Hepatocyte (in vitro differentiated cells): ENCODE data around the gene DCUN1D2. TPM values are rescaled to one million over a fixed set of nuclear protein-coding genes. Genes with fewer than 3 reads are reported as not detected.

Experiments
- DNase-seq: peaks from one replicate; pipeline ENCODE4 v3.0.0-alpha.2; 2016; ENCODE audit warnings: low spot score
- H2AFZ ChIP-seq: fragments of 200-600 bp; sonication (generic); 2 replicates; pipeline ENCODE4 v1.6.0; 2016; ENCODE audit warnings: antibody characterized with exemption, mild to moderate bottlenecking
- H3K27ac ChIP-seq: fragments of 200-600 bp; sonication (generic); 2 replicates; pipeline ENCODE4 v1.5.1; 2016; ENCODE audit warnings: mild to moderate bottlenecking
- H3K27me3 ChIP-seq: fragments of 200-600 bp; sonication (generic); 2 replicates; pipeline ENCODE4 v1.6.1; 2016
- H3K36me3 ChIP-seq: fragments of 200-600 bp; sonication (generic); replicated peaks from 2 replicates; pipeline ENCODE4 v1.5.1; 2016; ENCODE audit warnings: low read depth; ENCODE audit not compliant: insufficient read depth
- H3K4me1 ChIP-seq: fragments of 200-600 bp; sonication (generic); 2 replicates; pipeline ENCODE4 v1.5.1; 2016; ENCODE audit warnings: mild to moderate bottlenecking, moderate library complexity; ENCODE audit not compliant: insufficient read depth
- H3K4me2 ChIP-seq: fragments of 200-600 bp; sonication (generic); 2 replicates; pipeline ENCODE4 v1.6.0; 2016
- H3K4me3 ChIP-seq: fragments of 200-600 bp; sonication (generic); 2 replicates; pipeline ENCODE4 v1.5.1; 2016; ENCODE audit warnings: mild to moderate bottlenecking
- H3K79me2 ChIP-seq: fragments of 200-600 bp; sonication (generic); 2 replicates; pipeline ENCODE4 v1.6.0; 2017; ENCODE audit warnings: mild to moderate bottlenecking
- H3K9me2 ChIP-seq: fragments of 200-600 bp; sonication (generic); replicated peaks from 2 replicates; pipeline ENCODE4 v1.6.0; 2017; ENCODE audit warnings: mild to moderate bottlenecking; ENCODE audit not compliant: insufficient read depth
- H3K9me3 ChIP-seq: fragments of 200-600 bp; sonication (generic); 2 replicates; pipeline ENCODE4 v1.5.1; 2016; ENCODE audit warnings: low read depth, mild to moderate bottlenecking
- H4K20me1 ChIP-seq: fragments of 200-600 bp; sonication (generic); 2 replicates; pipeline ENCODE4 v1.6.0; 2016; ENCODE audit warnings: mild to moderate bottlenecking; ENCODE audit not compliant: insufficient read depth, poor library complexity, severe bottlenecking
- CTCF ChIP-seq: fragments of 200-600 bp; sonication (generic); IDR thresholded peaks from 2 replicates; pipeline ENCODE4 v1.5.1; 2016; ENCODE audit warnings: antibody characterized with exemption, mild to moderate bottlenecking; ENCODE audit not compliant: poor library complexity
- EZH2 ChIP-seq: fragments of 200-600 bp; sonication (generic); IDR thresholded peaks from 2 replicates; pipeline ENCODE4 v1.6.1; 2016; ENCODE audit warnings: antibody characterized with exemption, mild to moderate bottlenecking, borderline replicate concordance
- EZH2phosphoT487 ChIP-seq: fragments of 200-600 bp; sonication (generic); IDR thresholded peaks from one replicate; pipeline ENCODE4 v1.6.1; 2018; ENCODE audit warnings: antibody characterized with exemption, mild to moderate bottlenecking, low read depth, moderate library complexity; ENCODE audit not compliant: unreplicated experiment, severe bottlenecking
- WGBS: methylation state at CpG from one replicate; pipeline ENCODE4 v1.1.6; 2016; ENCODE audit warnings: low lambda C conversion rate; ENCODE audit errors: missing lambda C conversion rate; 5-methylcytosine and 5-hydroxymethylcytosine counted together
- polyA plus RNA-seq: library from polyadenylated mRNA; unstranded; fragments of >200 nt; fragmentation: Nextera tagmentation; extraction: Ambion mirVana; gene quantifications from 2 replicates; pipeline ENCODE4 v1.2.1, GENCODE V29; 2016
- total RNA-seq: library from RNA; depleted of rRNA; stranded (reverse); fragments of >200 nt; gene quantifications from 2 replicates; pipeline ENCODE4 v1.2.3, GENCODE V29; 2014

DCUN1D2 gene
- total and polyA plus RNA-seq, 2 experiments from 2014 or later, result 8.4 to 10.2 TPM

GRCh38 chr13:113423520-113424163 lies 66.9 kb downstream of the DCUN1D2 start:
- Histone ChIP-seq H3K9me3 (no peaks in the 10 kb centered on the region), H3K4me2 (no peak overlapping the region), H3K27me3 (no peaks in the 10 kb centered on the region), H3K27ac (no peak overlapping the region), H2AFZ (no peak overlapping the region), H4K20me1 (no peaks in the 10 kb centered on the region), H3K4me1 (peaks cover 11% of the 10 kb centered on the region), H3K9me2 (no peaks in the 10 kb centered on the region), H3K79me2 (no peaks in the 10 kb centered on the region), H3K36me3 (no peaks in the 10 kb centered on the region), H3K4me3 (no peak overlapping the region)
- DNase-seq, result no peak
- no peak for TF ChIP-seq CTCF
- TF ChIP-seq EZH2phosphoT487, result no peak
- TF ChIP-seq EZH2, result no peak
- 92% methylated on average over 11 of the region's 11 CpGs for WGBS

- WGBS, result 91% methylated on average over 26 of the region's 26 CpGs
- peaks cover 11% of the 10 kb centered on the region for H3K4me1 ChIP-seq
- H4K20me1 ChIP-seq, result no peaks in the 10 kb centered on the region
- no peaks in the 10 kb centered on the region for H3K27me3 ChIP-seq
- no peaks in the 10 kb centered on the region for H3K9me3 ChIP-seq
- H3K4me2 ChIP-seq, result peak overlapping the region; percentile 45
- no peaks in the 10 kb centered on the region for H3K36me3 ChIP-seq
- H3K27ac ChIP-seq, result peak overlapping the region; percentile 83
- no peaks in the 10 kb centered on the region for H3K9me2 ChIP-seq
- no peak for TF ChIP-seq EZH2
- TF ChIP-seq EZH2phosphoT487, result no peak
- TF ChIP-seq CTCF, result no peak
- no peak overlapping the region for H2AFZ ChIP-seq
- H3K79me2 ChIP-seq, result no peaks in the 10 kb centered on the region
- H3K4me3 ChIP-seq, result no peak overlapping the region
- no peak for DNase-seq
Observed at GRCh38 chr13:113422807-113423519, 67.5 kb downstream of the DCUN1D2 start.

- WGBS, result 58% methylated on average over 15 of the region's 15 CpGs
- Histone ChIP-seq H3K27ac (peak overlapping the region; percentile 85), H3K4me1 (peaks cover 11% of the 10 kb centered on the region), H3K4me3 (no peak overlapping the region), H3K27me3 (no peaks in the 10 kb centered on the region), H2AFZ (no peak overlapping the region), H3K79me2 (no peaks in the 10 kb centered on the region), H3K9me2 (no peaks in the 10 kb centered on the region), H3K9me3 (no peaks in the 10 kb centered on the region), H3K36me3 (no peaks in the 10 kb centered on the region), H3K4me2 (peak overlapping the region; percentile 45), H4K20me1 (no peaks in the 10 kb centered on the region)
- DNase-seq, result peak; percentile 67
- TF ChIP-seq CTCF, result no peak
- TF ChIP-seq EZH2phosphoT487, result no peak
- TF ChIP-seq EZH2, result no peak
Observed at GRCh38 chr13:113421673-113422270, 68.7 kb downstream of the DCUN1D2 start.
